ENCODE results near the gene B4GALT3.
A peak's percentile ranks its signal among the peaks of the same experiment; 100 is the strongest.

B4GALT3 gene

GRCh38 chr1:161185732-161186311 is 8.5 kb upstream of the B4GALT3 start:
- DNase-seq = no peak

DNA sequence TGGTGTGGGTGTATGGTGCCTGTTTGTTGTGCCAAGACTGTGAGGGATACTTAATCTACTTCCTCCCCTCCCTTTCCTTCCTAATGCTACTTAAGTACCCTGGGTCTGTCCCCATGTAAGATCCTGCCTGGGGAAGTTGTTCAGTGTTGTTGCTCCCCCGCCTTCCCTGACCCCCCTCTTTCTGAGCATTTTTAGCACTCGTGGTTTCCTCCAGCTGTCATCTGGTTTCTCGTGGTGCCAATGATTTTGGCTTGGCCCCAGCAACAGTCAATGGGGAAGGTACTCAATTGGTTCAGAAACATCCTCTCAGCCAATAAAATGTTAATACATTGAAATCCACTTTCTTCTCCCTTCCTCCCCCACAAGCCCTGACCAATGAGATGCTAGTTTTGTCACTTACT is 8.0 kb upstream of the B4GALT3 start:
- DNase-seq = no peak

DNA sequence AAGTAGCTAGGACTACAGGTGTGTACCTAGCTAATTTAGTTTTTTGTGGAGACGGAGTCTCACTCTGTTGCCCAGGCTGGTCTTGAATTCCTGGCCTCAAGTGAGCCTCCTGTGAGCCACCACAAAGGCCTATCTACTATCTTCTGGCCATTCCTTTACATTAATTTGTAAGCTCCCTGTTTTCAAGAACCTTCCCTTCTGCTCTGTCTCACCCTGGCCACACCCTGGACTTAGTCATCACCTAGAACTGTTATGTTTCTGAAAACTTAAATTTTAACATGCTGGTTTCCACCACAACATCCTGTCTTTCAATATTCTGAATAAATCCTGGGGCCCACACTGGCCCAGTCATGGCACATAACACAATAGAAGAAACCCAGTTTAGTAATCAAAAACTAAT is 4.9 kb upstream of the B4GALT3 start:
- no peak for DNase-seq

DNA sequence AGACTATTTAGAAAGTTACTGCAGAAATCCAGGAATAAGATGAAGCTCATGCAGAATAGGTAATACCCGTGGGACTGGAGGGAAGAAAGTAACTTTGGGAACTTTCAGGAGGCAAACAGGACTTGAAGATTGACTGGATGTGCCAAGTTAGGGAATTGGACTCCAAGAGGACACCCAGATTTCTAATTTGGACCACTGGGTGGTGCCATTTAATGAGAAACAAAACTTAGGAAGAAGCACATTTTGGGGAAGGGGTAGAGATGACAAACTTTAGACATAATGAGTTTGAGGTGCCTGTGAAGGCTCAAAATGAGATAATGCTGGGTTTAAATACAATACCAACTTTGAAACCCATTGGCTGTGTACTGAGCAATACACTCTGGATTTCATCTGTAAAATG is 3.3 kb upstream of the B4GALT3 start:
- no peak for DNase-seq

DNA sequence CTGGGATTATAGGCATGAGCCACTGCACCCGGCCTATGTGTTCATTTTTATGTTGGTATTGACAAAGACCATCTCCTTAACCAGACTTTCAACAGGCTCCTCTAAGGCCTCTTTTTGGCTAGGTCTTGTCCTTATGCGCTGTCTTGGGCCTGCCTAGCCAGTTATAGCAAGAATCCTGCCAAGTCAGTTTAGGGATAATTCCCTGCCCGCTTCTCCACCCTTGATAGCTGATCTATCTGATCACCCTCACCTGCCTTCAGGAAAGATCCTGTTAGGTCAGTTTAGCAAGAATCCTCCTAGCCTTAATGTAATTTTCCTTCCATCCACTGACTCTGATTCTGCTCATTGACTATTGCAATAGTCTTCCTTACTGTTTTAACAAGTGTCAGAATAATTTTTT is 2.4 kb upstream of the B4GALT3 start:
- DNase-seq = no peak

DNA sequence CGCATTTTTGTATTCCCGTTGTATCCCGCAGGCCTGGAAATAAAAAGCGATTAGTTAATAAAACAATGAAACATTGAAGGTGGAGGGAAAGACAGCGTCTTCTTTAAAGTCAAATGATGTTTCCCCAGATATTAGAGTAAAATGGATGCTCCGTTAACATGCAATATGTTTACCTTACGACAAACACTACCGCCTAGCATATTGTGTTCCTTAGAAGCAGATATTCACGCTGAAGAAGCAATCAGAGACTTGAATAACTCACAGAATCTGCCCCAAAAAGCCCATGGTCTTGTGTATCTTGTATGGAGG is 583 bp upstream of the B4GALT3 start:
- no peak for DNase-seq

GRCh38 chr1:161176468-161177111 is 717 bp downstream of the B4GALT3 start:
- no peak for DNase-seq

GRCh38 chr1:161175771-161176453 is 1.4 kb downstream of the B4GALT3 start:
- DNase-seq = no peak

GRCh38 chr1:161174911-161175310 is 2.4 kb downstream of the B4GALT3 start:
- no peak for DNase-seq

DNA sequence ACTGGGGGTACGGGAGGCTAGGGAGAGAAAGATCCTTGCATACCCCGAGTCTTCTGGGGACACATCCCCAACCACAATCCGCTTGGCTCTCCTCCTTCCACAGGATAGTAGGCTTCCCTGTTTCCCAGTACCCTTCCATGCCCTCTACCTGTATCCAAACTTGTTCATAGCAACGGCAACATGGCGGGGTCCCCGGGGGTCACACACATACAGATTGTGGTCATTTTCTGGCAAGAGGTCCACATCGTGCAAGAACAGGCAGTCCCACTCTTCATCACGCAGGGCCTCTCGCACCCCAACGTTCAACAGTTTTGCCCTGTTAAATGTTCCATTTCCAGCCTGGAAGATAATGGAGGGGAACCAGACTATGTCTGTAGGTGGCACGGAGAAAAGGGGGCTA is 3.6 kb downstream of the B4GALT3 start:
- no peak for DNase-seq

DNA sequence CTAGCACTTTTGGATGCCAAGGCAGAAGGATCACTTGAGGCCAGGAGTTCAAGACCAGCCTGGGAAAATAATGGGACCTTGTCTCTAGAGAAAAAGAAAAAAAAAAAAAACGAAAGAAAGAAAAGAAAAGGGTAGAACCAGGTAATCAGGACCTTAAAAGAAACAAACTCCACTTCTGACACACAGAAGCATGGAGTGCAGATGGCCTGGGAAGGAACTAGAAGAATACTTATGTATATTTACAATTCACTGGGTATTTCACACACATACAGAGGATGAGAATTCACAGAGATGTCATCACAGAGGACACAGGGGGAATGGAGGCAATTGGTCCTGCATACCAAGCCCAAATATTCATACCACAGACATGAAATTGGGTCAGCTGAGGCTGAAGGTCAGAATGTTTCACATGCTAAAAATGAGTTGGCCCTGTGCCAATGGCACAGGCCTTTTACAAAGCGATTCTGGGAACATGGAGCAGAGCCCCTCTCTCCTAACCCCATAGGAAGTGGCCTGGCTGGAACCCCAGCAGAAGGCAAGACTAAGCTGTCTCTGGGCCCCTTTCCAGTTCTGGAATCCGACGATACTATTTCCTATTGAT is 4.4 kb downstream of the B4GALT3 start:
- no peak for DNase-seq

DNA sequence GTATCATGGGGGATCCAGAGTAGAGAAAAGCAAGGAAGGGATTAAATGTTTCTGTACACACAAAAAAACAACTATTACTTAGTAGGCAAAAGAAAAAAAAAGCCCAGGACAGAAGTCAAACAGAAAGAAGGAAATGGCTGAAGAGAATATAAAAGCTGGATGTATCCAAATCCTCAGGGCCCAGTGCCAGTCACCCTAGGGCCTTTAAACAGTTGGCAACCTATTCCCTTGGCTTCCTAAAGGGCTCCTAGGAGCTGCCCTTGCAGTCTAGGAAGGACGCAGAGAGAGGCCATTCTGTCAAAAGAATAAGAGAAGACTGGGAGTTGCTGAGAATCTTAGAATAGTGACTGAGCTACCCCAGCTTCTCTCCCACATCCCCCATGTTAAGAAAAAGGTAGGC is 5.0 kb downstream of the B4GALT3 start:
- no peak for DNase-seq

DNA sequence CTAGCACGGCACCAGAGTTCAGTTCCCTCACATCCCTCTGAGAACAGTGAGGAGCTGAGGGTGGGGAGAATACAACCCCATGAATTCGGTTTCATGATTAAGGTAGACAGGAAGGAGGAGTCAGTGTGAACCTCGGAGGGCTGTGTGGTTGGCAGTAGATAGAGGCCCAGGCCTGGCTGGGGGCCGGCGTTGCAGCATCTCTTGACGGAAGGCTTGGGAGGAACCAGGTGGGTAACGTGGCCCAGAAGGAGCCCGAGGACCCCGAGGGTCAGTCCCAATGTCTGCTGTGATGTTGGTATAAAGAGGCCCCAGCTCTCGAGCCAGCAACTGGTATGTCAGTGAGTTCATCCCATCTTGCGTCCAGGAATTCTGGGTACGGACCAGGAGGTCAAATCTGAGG is 5.6 kb downstream of the B4GALT3 start:
- DNase-seq = no peak

- DNase-seq = no peak
These were observed 6.1 kb downstream of the B4GALT3 start for GRCh38 chr1:161171191-161171590.

DNA sequence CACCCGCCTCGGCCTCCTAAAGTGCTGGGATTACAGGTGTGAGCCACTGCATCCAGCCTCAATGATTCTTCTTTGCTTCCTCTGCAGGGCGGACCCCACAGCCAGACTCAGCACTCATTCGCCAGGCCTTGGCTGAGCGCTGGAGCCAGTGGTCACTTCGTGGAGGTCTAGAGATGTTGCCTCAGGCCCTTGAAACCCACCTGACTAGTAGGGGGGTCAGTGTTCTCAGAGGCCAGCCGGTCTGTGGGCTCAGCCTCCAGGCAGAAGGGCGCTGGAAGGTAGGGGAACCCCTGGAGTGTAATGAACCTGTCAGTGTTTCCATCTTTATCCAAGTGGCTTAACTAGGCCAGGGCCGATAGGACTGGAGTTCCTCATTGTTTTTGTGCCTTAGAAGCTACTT is 8.4 kb downstream of the B4GALT3 start:
- DNase-seq = no peak

GRCh38 chr1:161166669-161167548 is 10.4 kb downstream of the B4GALT3 start:
- no peak for DNase-seq

DNA sequence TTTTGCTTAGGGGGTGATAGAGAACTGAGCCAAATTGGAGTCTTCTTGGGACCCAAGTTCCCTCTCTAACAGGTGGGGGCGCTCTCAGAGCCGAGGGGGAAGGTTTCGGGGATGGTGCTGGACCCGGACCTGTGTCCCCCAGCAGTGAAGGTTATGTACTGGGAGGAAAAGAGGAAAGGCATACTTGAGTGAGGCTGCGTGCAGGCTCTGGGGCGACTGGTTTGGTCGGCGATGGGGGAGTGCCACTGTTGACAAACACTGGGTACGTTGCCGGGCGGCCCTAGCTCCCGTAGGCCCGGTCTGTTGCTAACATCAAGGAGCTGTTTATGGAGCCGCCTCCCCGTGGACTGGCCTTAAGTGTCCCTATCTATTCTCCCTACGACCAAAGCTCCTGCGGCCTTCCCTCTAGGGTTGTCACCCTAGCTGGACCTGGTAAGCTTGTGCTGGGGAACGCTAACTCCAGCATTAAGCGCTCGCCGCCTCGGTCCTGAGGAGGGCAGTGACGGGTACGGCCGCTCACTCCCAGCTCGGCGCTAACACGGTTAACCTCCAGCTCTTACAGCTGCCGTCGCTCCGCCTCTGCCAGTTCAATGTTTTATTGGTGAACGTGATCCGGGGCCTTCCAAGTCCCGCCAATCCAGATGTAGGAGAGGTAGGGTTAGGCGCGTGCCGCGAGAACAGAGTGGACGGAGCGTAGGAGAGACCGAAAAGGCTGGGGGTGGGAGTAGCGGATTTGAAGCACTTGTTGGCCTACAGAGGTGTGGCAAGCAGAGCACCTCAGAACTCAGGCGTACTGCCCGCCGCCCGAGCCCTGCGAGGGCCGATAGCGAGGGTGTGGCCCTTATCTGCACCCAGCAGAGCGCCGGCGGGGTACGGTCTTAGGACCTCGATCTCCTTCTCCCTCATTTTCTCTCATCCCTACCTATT is 11.3 kb downstream of the B4GALT3 start, which contains the start of gene PPOX:
Gene PPOX (plus strand): TSS at position 685 of the 927 bp plus-strand sequence. CDS start 422 bp downstream, outside the sequence.
- DNase-seq = peak; percentile 96

- DNase-seq = no peak
These were observed 12.3 kb downstream of the B4GALT3 start for GRCh38 chr1:161164901-161165610.

DNA sequence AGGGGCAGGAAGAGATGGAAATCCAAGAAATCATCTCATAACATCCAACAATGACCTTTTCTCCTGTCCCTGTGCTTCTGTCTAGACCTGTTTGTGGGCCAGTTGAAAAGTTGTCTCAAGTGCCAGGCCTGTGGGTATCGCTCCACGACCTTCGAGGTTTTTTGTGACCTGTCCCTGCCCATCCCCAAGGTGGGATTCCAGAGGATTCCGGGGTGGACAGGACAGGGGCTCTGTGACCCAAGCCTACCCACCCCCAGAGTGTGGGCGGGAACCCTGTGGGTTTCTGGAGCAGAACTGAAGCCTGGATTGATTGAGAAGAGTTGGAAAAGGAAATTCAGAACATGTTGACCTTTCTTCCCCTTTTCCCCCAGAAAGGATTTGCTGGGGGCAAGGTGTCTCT is 13.5 kb downstream of the B4GALT3 start:
- no peak for DNase-seq

DNA sequence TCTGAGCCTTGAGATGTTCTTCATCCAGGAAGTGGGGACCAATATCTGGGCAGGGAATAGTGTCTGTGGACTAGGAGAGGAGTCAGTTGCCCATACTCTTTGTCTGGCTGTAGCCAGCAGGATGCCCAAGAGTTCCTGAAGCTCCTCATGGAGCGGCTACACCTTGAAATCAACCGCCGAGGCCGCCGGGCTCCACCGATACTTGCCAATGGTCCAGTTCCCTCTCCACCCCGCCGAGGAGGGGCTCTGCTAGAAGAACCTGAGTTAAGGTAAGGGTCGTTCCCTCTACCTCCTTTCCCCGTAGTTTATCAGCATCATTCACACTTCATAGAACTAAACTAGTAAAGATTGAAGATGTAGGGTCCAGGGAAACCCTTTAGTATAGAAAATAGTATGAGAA is 14.5 kb downstream of the B4GALT3 start:
- no peak for DNase-seq

- no peak for DNase-seq
These were observed 15.3 kb downstream of the B4GALT3 start for GRCh38 chr1:161162052-161162451.
